HEK293T (cell line): Measurements from ENCODE around the gene KRT80.

Experiments
- ARNT ChIP-seq: fragments of 450-650 bp; IDR thresholded peaks from 2 replicates; pipeline ENCODE4 v1.6.1; 2017; ENCODE audit warnings: mild to moderate bottlenecking
- BHLHE40 ChIP-seq: fragments of 450-650 bp; IDR thresholded peaks from 2 replicates; pipeline ENCODE4 v1.6.1; 2016; ENCODE audit warnings: mild to moderate bottlenecking, moderate library complexity, borderline replicate concordance
- ELF4 ChIP-seq: fragments of 450-650 bp; IDR thresholded peaks from 2 replicates; pipeline ENCODE4 v1.6.1; 2017; ENCODE audit warnings: antibody characterized with exemption
- FOXA1 ChIP-seq: fragments of 450-650 bp; IDR thresholded peaks from 2 replicates; pipeline ENCODE4 v1.6.1; 2016; ENCODE audit warnings: mild to moderate bottlenecking
- FOXK2 ChIP-seq: fragments of 450-650 bp; IDR thresholded peaks from 2 replicates; pipeline ENCODE4 v1.6.1; 2016; ENCODE audit warnings: mild to moderate bottlenecking
- FOXM1 ChIP-seq: fragments of 450-650 bp; IDR thresholded peaks from 2 replicates; pipeline ENCODE4 v1.6.1; 2017; ENCODE audit warnings: mild to moderate bottlenecking, borderline replicate concordance
- HDGF ChIP-seq: fragments of 450-650 bp; IDR thresholded peaks from 2 replicates; pipeline ENCODE4 v1.6.1; 2017; ENCODE audit warnings: antibody characterized with exemption, borderline replicate concordance
- SP1 ChIP-seq: fragments of 450-650 bp; IDR thresholded peaks from 2 replicates; pipeline ENCODE4 v1.6.1; 2017
- TARDBP ChIP-seq: fragments of 450-650 bp; IDR thresholded peaks from 2 replicates; pipeline ENCODE4 v1.6.1; 2016
- TF ChIP-seq, protein P1 (sequence below): fragments of 450-650 bp; IDR thresholded peaks from 2 replicates; pipeline ENCODE4 v1.6.1; 2016

DNA sequence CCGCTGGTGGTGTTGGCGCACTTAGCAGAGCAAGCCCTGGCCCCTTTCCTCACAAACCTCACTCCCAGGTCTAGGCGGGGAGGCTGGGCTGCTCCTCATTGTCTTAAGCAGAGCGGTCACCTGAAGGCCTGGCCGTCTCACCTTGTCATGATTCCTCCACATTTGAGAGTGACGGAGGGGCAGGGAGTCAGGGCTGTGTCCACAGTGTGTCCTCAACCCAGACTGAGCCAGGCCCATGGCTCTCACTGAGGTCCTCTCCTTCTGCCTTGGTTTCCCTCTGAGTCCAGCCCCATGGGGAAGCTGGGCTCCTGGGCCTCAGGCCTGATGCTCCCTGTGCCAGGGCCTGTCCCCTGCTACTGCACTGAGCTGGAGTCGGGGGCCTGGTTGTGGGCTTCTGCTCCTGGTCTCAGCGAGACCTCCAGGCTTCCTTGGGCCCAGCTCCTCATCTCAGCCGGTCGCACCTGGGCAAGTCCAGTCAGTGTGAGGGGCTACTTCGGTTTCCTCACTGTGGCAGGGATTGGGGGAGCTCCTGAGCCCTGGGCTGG is 44.9 kb downstream of the KRT80 start:
- no peak for TF ChIP-seq FOXA1
- no peak for TF ChIP-seq TARDBP
- no peak for TF ChIP-seq FOXK2
- no peak for TF ChIP-seq ELF4
- no peak for TF ChIP-seq FOXM1
- TF ChIP-seq, protein P1, sequence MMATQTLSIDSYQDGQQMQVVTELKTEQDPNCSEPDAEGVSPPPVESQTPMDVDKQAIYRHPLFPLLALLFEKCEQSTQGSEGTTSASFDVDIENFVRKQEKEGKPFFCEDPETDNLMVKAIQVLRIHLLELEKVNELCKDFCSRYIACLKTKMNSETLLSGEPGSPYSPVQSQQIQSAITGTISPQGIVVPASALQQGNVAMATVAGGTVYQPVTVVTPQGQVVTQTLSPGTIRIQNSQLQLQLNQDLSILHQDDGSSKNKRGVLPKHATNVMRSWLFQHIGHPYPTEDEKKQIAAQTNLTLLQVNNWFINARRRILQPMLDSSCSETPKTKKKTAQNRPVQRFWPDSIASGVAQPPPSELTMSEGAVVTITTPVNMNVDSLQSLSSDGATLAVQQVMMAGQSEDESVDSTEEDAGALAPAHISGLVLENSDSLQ, result no peak
- TF ChIP-seq BHLHE40, result no peak
- TF ChIP-seq HDGF, result no peak
- TF ChIP-seq ARNT, result no peak
- TF ChIP-seq SP1, result no peak
